ENCODE results near the gene SRI.
"Not testable (repeated sequence)": the region's sequence is repeated elsewhere in the genome, so short reads cannot be mapped to it uniquely, and the experiment has no call there.

The SRI gene

DNA sequence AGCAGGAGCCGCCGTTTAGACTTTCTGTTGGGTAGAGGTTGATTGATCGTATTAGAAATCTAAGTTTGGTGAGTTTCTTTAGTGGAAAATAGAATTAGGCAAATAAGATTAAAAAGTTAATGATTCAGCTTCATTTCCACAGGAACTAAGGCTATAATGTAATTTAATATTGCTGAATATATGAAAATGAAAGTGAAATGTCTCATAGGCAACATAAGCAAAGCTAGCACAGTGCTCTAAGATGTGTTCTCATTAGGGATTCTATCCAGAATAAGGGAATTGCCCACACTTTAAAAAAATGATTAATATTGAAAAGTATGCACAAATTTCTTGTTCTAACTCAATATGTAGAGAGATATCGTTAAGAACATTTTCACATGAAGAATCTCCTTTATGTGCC is 47.0 kb downstream of the SRI start:
- no peak for DNase-seq

DNA sequence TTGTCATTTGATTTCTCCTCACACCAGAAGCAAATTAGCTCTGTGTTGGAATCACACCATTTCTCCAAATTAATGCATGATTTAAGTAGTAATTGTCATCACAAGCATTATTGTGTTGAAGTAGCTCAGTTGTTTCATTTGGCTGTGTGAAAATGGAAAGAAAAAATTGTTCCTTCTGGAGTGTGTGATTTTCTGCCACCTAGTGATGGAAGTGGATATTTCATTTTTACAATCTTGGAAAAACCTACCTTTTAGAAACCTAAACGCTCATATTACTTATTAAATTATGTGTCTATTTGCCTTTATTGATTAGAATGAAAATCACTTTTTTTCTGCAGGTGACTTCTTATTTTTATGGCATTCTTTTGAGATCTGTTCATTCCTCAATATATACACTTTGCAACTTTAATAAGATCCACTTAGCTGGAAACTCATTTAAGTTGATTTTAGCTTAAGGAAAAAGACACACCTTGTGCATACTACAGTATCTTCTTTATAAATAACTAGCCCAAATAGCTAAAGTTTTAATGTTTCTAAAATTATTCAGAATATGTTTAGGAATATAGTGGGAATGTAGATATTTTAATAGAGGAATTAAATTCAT is 50.0 kb downstream of the SRI start:
- peak in 1 of 2 experiments; percentile 41 for DNase-seq

DNA sequence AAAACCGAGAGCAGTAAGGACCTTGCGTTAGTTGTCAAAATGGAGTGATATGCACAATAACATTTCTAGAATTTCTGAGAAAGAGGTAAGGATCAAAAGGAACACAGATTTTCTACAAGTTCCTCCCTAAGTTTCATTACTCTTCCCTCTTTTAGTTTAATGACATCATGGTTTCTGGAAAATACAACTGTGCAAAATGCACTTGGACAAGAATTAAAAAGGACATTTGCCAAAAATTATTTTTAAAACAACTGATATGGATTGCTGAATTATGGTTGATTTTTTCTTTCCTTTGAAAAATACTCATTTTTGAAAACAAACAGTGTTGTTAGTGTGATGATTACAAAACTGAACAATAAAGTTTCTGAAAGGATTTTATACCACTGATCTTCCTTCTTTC is 52.1 kb downstream of the SRI start:
- DNase-seq = no peak

DNA sequence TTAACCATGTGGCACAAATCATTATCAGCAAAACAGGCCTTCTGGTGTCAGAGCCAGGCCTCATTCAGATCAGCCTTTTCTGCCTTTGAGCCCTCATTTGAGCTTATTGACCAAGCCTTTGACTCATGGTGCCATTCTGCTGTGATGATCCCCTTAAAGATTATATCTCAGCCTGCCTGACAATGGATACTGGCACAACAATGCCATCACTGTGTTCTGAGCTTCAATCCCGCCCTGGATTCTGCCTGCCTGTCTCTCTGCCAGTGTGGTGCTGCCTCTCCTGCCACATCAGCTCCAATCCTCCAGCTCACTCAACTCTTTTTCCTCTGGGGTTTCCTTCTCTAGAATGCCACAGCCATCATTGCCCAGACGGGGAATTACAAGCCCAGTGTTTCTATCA is 52.6 kb downstream of the SRI start:
- no peak for DNase-seq

DNA sequence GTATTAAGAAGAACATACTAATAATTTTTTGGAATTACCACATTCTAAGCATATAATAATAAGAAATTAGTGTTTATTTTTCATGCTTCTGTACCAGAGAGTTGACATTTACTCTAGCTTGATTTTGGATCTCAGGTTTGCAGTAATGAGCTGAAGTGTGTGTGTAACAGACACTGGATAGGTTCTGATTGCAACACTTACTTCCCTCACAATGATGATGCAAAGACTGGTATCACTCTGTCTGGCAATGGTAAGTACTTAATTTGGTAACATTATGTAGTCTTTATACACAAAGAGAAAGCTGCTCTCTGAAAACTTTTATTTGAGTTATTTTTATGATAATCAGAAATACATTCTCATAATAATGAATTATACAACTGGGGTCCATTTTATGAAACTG is 54.1 kb downstream of the SRI start:
- DNase-seq = no peak

DNA sequence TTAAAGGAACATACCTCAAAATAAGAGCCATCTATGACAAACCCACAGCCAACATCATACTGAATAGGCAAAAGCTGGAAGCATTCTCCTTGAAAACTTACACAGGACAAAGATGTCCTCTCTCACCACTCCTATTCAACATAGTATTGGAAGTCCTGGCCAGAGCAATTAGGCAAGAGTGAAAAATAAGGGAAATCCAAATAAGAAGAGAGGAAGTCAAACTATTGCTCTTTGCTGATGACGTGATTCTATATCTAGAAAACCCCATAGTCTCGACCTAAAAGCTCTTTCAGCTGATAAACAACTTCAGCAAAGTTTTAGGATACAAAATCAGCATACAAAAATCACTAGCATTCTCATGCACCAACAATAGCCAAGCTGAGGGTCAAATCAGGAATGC is 60.1 kb downstream of the SRI start:
- DNase-seq = not testable (repeated sequence)

DNA sequence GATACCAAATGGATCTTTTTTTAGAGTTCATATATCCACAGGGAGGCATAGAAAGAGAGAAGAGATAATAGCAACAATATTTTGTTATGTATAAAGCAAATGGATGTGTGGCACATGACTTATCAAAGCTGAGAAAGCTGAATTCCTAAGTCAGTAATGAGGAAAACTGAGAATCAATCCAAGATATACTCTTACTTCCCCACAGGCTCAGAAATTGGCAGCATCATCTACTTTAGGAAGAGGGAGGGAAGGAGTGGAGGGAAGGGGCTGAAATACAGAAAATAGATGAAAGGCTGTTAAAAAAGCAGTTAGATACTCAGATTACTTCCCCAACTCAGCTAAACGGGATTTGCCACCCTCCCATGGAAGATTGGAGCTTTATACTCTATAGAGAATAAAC is 63.5 kb downstream of the SRI start:
- no peak for DNase-seq

DNA sequence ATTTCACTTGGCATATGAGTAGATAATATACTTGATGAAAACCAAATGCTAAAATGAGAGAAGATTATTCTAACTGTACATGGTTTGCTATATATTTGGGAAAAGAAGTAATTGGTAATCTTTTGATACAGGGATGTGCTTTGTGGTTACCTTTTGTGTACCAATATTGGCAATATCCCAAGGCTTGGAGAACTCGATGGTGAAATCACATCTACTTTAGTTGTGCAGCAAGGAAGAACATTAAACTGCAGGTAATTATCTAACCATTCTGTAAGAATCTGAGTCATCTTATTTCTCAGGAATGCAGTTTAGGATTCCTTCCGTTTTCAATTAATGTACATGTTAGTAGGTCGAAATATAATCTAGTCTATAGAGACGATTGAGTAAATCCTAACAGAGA is 64.1 kb downstream of the SRI start:
- no peak for DNase-seq
